ENCODE results near the gene CAMK2A.

GRCh38 chr5:150227606-150228273 is 61.8 kb downstream of the CAMK2A start:
- no peak for TF ChIP-seq CTCF (IDR thresholded peaks at IDR 0.05; ENCODE audit: insufficient read depth, low read length, poor library complexity, severe bottlenecking)
- no peak for TF ChIP-seq EZH2phosphoT487 (conservative IDR thresholded peaks at IDR 0.05; ENCODE audit: low read length)
